NK-92 treated with Interleukin-12 subunit alpha and Interleukin-12 subunit beta, amount 100 ng/mL, for 24 hours (cell line): ENCODE measurements around the gene HNRNPAB.
"Not testable (repeated sequence)": the region's sequence is repeated elsewhere in the genome, so short reads cannot be mapped to it uniquely, and the experiment has no call there.

ENCODE experiments used
- DNase-seq: peaks from one replicate; lab custom pipeline; 2025; lab: John Stamatoyannopoulos, UW

HNRNPAB gene

GRCh38 chr5:178196986-178197385 is 7.3 kb upstream of the HNRNPAB start:
- no peak for DNase-seq

DNA sequence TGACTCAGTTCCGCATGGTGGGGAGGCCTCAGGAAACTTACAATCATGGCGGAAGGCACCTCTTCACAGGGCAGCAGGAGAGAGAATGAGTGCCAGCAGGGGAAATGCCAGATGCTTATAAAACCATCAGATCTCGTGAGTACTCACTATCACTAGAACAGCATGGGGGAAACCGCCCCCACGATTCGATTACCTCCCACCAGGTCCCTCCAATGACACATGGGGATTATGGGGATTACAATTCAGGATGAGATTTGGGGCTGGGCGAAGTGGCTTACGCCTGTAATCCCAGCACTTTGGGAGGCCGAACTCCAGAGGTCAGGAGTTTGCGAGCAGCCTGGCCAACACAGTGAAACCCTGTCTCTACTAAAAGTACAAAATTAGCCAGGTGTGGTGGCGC is 6.2 kb upstream of the HNRNPAB start:
- DNase-seq = not testable (repeated sequence)

- no peak for DNase-seq
These were observed 5.6 kb upstream of the HNRNPAB start for GRCh38 chr5:178198706-178199105.

GRCh38 chr5:178199581-178200434 is 4.5 kb upstream of the HNRNPAB start:
- DNase-seq = no peak

GRCh38 chr5:178201221-178201926 is 3.0 kb upstream of the HNRNPAB start:
- DNase-seq = no peak

DNA sequence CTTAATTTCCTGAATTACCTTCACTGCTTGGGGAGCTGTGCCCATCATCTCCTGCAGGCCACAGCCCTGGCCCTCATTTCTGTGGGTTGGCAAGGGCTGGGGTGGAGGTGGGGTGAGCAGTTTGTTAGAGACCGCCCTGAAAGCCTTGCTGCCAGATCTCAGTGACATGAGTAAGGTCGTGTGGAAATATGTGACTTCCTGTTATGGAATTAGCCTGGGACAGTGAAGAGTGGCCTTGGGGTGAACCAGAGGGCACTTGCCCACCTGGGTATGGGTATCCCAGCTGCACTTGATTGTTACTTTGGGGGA is 2.5 kb upstream of the HNRNPAB start:
- no peak for DNase-seq

GRCh38 chr5:178202541-178202940 is 1.8 kb upstream of the HNRNPAB start:
- no peak for DNase-seq

GRCh38 chr5:178203670-178204181 is 607 bp upstream of the HNRNPAB start:
- no peak for DNase-seq

DNA sequence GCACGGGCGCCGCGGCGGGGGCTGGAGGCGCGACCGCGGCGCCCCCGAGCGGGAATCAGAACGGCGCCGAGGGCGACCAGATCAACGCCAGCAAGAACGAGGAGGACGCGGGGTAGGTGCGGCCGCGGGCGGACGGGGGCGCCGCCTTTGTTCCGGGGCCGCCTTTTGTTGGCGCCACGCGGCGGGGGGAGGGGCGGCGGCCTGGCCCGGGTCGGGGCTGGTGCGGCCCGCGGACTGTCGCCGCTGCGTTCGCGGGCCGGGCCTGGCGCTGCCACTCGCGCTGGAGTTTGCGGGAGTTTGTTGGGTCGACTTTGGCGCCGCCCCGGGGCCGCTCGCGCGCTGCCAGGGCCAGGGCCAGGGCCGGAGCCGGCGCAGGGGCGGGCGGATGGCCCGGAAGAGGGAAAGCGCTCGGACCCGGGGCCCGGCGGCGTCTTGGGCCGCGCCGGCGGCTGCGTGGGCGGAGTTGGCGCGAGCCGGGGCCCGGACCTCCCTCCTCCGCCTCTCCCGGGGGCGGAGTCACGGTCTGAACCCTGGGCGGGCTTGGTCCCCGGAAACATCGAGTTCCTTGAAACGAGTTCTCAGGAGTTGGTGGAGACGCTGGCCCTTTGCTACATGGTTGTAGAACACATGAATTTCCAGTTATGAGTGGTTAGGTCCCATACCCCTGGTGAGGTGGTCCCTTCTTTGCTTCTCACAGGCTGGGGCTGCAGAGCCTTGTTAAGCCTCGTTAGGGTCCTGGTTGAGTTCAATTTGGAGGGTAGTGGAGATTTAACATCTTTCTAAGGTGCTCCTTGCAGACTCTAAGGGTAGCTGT is 809 bp downstream of the HNRNPAB start:
- DNase-seq = peak; percentile 69

DNA sequence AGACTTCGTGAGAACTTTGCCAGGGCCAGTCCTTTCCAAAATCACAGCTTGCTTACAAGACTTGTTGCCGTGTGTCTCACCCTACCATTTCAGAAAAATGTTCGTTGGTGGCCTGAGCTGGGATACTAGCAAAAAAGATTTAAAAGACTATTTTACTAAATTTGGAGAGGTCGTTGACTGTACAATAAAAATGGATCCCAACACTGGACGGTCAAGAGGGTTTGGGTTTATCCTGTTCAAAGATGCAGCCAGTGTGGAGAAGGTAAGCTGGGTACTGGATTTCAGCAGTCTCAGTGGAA is 1.4 kb downstream of the HNRNPAB start:
- no peak for DNase-seq

DNA sequence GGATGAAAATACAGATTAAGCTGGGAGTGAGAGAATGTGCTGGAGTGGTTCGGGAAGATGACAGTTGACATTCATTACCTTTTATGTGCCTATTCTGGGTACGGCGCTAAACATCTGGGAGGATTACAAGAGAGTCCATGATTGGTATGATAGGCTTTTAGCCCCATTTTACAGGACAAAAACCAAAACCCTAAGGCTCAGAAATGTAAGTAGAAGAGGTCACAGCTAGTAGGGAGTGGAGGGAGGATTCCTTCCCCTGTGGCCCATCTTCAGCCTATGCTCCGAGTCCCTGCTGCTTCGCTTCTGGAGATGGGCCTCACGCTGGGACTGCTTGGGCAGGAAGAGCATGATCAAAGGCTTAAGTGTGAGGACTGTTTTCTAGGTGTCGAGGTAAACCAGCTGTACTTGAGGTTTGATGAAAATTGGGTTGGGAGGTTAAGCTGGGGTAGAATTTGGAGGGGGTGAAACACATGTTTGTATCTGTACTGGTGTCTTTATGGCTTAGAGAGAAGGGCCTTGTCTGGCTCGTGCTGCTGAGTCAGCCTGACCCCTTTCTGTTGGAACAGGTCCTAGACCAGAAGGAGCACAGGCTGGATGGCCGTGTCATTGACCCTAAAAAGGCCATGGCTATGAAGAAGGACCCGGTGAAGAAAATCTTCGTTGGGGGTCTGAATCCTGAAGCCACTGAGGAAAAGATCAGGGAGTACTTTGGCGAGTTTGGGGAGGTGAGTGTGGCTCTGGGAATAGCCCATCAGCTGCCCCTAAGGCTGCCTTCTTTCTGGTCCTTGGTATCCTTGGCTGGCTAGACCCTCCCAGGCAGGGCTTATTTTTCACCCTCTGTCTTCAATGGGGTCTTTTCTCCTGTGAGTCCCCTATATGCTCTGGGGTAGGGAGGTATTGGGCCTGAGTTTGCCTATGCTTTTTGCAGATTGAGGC is 2.1 kb downstream of the HNRNPAB start:
- DNase-seq = no peak

GRCh38 chr5:178207183-178207916 is 3.0 kb downstream of the HNRNPAB start:
- DNase-seq = no peak

DNA sequence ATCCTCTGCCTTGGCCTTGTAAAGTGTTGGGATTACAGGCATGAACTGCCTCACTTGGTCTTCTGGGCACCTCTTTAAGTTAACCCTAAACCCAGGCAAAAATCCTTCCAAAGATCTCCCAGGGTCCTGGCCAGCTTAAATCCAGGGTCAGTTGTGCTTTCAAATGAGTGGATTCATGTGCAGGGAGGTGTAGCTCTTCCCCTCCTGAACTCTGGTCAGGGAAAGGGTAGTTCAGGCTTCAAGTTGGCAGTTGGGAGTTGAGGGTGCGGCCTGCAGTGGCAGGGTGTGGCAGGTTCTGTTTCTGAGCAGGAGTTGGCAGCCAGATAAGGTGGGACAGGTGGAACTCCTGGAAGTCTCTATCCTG is 3.6 kb downstream of the HNRNPAB start:
- no peak for DNase-seq

DNA sequence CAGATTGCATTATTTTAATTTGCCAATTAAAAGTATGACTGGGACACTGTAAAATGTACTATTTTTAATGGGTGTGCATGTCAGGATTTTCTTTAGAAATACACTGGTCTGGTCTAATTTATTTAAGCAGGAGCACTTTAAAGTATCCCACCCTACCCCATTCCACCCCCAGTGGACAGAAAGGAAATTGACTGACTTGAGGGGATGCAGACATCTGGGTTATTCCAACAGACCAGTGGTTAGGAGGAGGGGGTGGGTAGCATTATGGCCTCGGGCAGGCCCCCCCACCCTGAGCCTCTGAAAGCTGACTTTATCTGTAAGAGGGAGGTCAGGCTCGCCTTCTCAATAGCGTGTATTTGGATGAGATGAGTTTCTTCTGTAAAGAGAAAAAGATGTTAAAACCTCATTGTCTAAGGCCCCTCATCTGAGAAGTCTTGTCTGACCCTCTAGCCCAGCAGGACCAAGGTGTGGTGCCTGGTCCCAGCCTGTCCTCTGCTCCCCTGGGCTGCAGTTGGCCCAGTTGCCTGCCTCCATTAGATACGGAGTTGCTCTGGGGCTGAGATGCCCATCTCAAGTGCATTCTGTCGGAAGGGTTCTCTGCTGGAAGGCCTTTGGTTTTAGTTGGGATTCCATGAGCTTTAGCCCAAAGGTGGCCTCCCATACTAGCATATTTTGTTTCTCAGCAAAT is 4.4 kb downstream of the HNRNPAB start:
- DNase-seq = no peak

GRCh38 chr5:178209334-178210072 is 5.2 kb downstream of the HNRNPAB start:
- DNase-seq = no peak

- no peak for DNase-seq
These were observed 5.8 kb downstream of the HNRNPAB start for GRCh38 chr5:178210073-178210535.

GRCh38 chr5:178210686-178211085 is 6.4 kb downstream of the HNRNPAB start:
- DNase-seq = no peak

GRCh38 chr5:178211095-178212048 is 7.0 kb downstream of the HNRNPAB start:
- DNase-seq = no peak
